KMS-11 (cell line): ENCODE results near the gene ZNF471.

ENCODE experiments used
- H2AFZ ChIP-seq: fragments of 200-600 bp; sonication (generic); 2 replicates; pipeline ENCODE4 v1.6.1; 2016; ENCODE audit warnings: antibody characterized with exemption, mixed run types, low read depth
- H3K27ac ChIP-seq: fragments of 200-600 bp; sonication (generic); 2 replicates; pipeline ENCODE4 v1.6.1; 2016; ENCODE audit warnings: mild to moderate bottlenecking, mixed run types
- H3K27me3 ChIP-seq: fragments of 200-600 bp; sonication (generic); 2 replicates; pipeline ENCODE4 v1.6.1; 2017; ENCODE audit warnings: mild to moderate bottlenecking, low read depth, mixed run types, moderate library complexity; ENCODE audit not compliant: insufficient read depth
- H3K36me3 ChIP-seq: fragments of 200-600 bp; sonication (generic); 2 replicates; pipeline ENCODE4 v1.6.1; 2017; ENCODE audit warnings: mild to moderate bottlenecking, mixed run types; ENCODE audit not compliant: insufficient read depth
- H3K4me1 ChIP-seq: fragments of 200-600 bp; sonication (generic); 2 replicates; pipeline ENCODE4 v1.6.1; 2016; ENCODE audit warnings: mild to moderate bottlenecking, low read depth, mixed run types; ENCODE audit not compliant: poor library complexity, severe bottlenecking
- H3K4me2 ChIP-seq: fragments of 200-600 bp; sonication (generic); 2 replicates; pipeline ENCODE4 v1.7.0; 2016; ENCODE audit warnings: mild to moderate bottlenecking, mixed run types
- H3K4me3 ChIP-seq: fragments of 200-600 bp; sonication (generic); IDR thresholded peaks from 2 replicates; pipeline ENCODE4 v1.6.1; 2017; ENCODE audit warnings: low read depth, low read length, mixed read lengths; ENCODE audit not compliant: insufficient read depth
- H3K79me2 ChIP-seq: fragments of 200-600 bp; sonication (generic); 2 replicates; pipeline ENCODE4 v1.6.1; 2016; ENCODE audit warnings: low read depth, mixed run types; ENCODE audit not compliant: insufficient read depth
- H3K9ac ChIP-seq: fragments of 200-600 bp; sonication (generic); 2 replicates; pipeline ENCODE4 v1.6.1; 2016; ENCODE audit warnings: mild to moderate bottlenecking, mixed run types
- H4K20me1 ChIP-seq: fragments of 200-600 bp; sonication (generic); 2 replicates; pipeline ENCODE4 v1.6.1; 2016; ENCODE audit warnings: mild to moderate bottlenecking, mixed run types; ENCODE audit not compliant: insufficient read depth
- TF ChIP-seq, protein P1 (sequence below): fragments of 200-600 bp; sonication (generic); conservative IDR thresholded peaks from 2 replicates; pipeline ENCODE4 v1.6.1; 2017; ENCODE audit warnings: low read depth, mild to moderate bottlenecking, antibody characterized with exemption, low read length, moderate library complexity, mixed read lengths

The ZNF471 gene

DNA sequence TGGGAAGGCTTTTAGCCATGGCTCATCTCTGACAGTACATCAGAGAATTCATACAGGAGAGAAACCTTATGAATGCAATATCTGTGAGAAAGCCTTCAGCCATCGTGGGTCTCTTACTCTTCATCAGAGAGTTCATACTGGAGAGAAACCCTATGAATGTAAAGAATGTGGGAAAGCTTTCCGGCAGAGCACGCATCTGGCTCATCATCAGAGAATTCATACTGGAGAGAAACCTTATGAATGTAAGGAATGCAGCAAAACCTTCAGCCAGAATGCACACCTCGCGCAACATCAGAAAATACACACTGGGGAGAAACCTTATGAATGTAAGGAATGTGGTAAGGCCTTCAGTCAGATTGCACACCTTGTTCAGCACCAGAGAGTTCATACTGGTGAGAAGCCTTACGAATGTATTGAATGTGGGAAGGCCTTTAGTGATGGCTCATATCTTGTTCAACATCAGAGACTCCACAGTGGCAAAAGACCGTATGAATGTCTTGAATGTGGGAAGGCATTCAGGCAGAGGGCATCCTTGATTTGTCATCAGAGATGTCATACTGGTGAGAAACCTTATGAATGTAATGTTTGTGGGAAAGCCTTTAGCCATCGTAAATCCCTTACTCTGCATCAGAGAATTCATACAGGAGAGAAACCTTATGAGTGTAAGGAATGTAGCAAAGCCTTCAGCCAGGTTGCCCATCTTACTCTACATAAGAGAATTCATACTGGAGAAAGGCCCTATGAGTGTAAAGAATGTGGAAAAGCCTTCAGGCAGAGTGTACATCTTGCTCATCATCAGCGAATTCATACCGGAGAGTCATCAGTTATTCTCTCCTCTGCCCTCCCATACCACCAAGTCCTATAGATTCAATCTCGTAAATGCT lies 70.3 kb downstream of the ZNF471 start:
- Histone ChIP-seq H3K9ac (no peak overlapping the region), H3K4me2 (no peak overlapping the region), H3K4me1 (no peaks in the 10 kb centered on the region), H3K79me2 (no peaks in the 10 kb centered on the region), H2AFZ (no peak overlapping the region), H3K27ac (no peak overlapping the region), H3K4me3 (no peak overlapping the region), H4K20me1 (no peaks in the 10 kb centered on the region), H3K36me3 (no peaks in the 10 kb centered on the region; the same call in 1 of the 2 replicates), H3K27me3 (no peaks in the 10 kb centered on the region)
- TF ChIP-seq, protein P1, sequence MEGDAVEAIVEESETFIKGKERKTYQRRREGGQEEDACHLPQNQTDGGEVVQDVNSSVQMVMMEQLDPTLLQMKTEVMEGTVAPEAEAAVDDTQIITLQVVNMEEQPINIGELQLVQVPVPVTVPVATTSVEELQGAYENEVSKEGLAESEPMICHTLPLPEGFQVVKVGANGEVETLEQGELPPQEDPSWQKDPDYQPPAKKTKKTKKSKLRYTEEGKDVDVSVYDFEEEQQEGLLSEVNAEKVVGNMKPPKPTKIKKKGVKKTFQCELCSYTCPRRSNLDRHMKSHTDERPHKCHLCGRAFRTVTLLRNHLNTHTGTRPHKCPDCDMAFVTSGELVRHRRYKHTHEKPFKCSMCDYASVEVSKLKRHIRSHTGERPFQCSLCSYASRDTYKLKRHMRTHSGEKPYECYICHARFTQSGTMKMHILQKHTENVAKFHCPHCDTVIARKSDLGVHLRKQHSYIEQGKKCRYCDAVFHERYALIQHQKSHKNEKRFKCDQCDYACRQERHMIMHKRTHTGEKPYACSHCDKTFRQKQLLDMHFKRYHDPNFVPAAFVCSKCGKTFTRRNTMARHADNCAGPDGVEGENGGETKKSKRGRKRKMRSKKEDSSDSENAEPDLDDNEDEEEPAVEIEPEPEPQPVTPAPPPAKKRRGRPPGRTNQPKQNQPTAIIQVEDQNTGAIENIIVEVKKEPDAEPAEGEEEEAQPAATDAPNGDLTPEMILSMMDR, result no peak
